Calu3 (cell line): ENCODE results near the gene SIGLEC9. TPM values are rescaled to one million over a fixed set of nuclear protein-coding genes. Genes with fewer than 3 reads are reported as not detected.

Experiments
- BruUV-seq: library from RNA; stranded (reverse); fragments of 400-500 nt; replicated peaks from 2 replicates; lab custom pipeline; 2021; lab: Mats Ljungman, UMichigan
- CTCF ChIA-PET: fragments of 300-600 bp; sonication (Branson Sonifier 250); formaldehyde crosslinking; loops from one replicate; lab custom pipeline; 2022; ENCODE audit warnings: antibody characterized with exemption; lab: Charles Lee
- DNase-seq: peaks from one replicate; pipeline ENCODE4 v3.0.0; 2022
- H3K27ac Mint-ChIP-seq: one replicate; pipeline ENCODE4 v1.8.0; 2022; ENCODE audit warnings: mixed read lengths; ENCODE audit not compliant: unreplicated experiment
- H3K27me3 Mint-ChIP-seq: one replicate; pipeline ENCODE4 v1.8.0; 2022; ENCODE audit warnings: mixed read lengths; ENCODE audit not compliant: unreplicated experiment
- H3K36me3 Mint-ChIP-seq: one replicate; pipeline ENCODE4 v1.8.0; 2022; ENCODE audit warnings: mild to moderate bottlenecking, moderate library complexity, mixed read lengths; ENCODE audit not compliant: insufficient read depth, unreplicated experiment
- H3K4me1 Mint-ChIP-seq: one replicate; pipeline ENCODE4 v1.8.0; 2022; ENCODE audit warnings: mild to moderate bottlenecking, low read depth, mixed read lengths; ENCODE audit not compliant: unreplicated experiment
- H3K4me3 Mint-ChIP-seq: one replicate; pipeline ENCODE4 v1.8.0; 2022; ENCODE audit warnings: mild to moderate bottlenecking, low read depth, moderate library complexity, mixed read lengths; ENCODE audit not compliant: unreplicated experiment
- H3K9me3 Mint-ChIP-seq: one replicate; pipeline ENCODE4 v1.8.0; 2022; ENCODE audit warnings: low read depth, mixed read lengths; ENCODE audit not compliant: unreplicated experiment
- intact Hi-C: fragments of 100-400 bp; cut with micrococcal nuclease; formaldehyde crosslinking; loops from one replicate; pipeline ENCODE4 v1.10.0; 2022; ENCODE audit not compliant: unreplicated experiment
- total RNA-seq: library from RNA; stranded (reverse); gene quantifications from 2 replicates; pipeline ENCODE4 v1.2.3, GENCODE V29; 2022
- TF ChIP-seq, protein P1 (sequence below): fragments of 200-600 bp; IDR thresholded peaks from one replicate; pipeline ENCODE4 v1.8.0; 2022; ENCODE audit warnings: antibody characterized with exemption; ENCODE audit not compliant: unreplicated experiment

SIGLEC9 gene
- total RNA-seq, 1 experiment from 2014 or later = not detected

GRCh38 chr19:51137792-51138425 lies 13.2 kb downstream of the SIGLEC9 start:
- Mint-ChIP-seq H3K4me1 (no peaks in the 10 kb centered on the region), H3K27me3 (peaks cover 92% of the 10 kb centered on the region), H3K27ac (no peak overlapping the region), H3K9me3 (peaks cover 11% of the 10 kb centered on the region), H3K36me3 (no peaks in the 10 kb centered on the region), H3K4me3 (no peak overlapping the region)
- TF ChIP-seq, protein P1, sequence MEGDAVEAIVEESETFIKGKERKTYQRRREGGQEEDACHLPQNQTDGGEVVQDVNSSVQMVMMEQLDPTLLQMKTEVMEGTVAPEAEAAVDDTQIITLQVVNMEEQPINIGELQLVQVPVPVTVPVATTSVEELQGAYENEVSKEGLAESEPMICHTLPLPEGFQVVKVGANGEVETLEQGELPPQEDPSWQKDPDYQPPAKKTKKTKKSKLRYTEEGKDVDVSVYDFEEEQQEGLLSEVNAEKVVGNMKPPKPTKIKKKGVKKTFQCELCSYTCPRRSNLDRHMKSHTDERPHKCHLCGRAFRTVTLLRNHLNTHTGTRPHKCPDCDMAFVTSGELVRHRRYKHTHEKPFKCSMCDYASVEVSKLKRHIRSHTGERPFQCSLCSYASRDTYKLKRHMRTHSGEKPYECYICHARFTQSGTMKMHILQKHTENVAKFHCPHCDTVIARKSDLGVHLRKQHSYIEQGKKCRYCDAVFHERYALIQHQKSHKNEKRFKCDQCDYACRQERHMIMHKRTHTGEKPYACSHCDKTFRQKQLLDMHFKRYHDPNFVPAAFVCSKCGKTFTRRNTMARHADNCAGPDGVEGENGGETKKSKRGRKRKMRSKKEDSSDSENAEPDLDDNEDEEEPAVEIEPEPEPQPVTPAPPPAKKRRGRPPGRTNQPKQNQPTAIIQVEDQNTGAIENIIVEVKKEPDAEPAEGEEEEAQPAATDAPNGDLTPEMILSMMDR = no peak
- intact Hi-C loops = no loop called here
- no TSS peak for BruUV-seq
- DNase-seq = no peak
- CTCF ChIA-PET = interaction anchor here (1.1 kb wide), 1 partner anchor 9 kb away, joined by 4 read pairs; no protein-coding TSS in a partner anchor

DNA sequence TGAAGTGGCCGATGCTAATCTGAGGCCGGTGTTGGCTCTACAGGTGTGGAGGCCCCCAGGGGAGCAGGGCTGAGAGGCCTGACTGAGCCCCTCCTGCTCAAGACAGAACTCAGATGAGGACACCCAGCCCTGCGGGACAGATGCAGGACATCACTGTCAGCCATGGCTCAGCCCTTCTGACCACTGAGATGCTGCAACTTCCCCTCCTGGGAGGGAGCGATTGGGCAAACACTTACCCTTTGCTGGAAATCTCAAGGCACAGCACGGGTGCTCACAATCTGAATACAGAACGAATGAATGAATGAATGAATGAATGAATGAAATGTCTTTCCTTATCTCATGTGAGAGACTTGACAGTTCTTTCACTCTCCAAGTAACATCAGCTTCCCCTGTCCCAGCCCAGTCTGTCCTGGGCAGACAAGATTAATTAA lies 13.9 kb downstream of the SIGLEC9 start:
- TF ChIP-seq, protein P1 = no peak

GRCh38 chr19:51139299-51140014 lies 14.8 kb downstream of the SIGLEC9 start:
- no peak overlapping the region for H3K27ac Mint-ChIP-seq
- no peaks in the 10 kb centered on the region for H3K36me3 Mint-ChIP-seq

More for the DNA sequence above, 13.9 kb downstream of the SIGLEC9 start:
- H3K27ac Mint-ChIP-seq = no peak overlapping the region
- no peaks in the 10 kb centered on the region for H3K36me3 Mint-ChIP-seq
- no peak for DNase-seq
- intact Hi-C loops = no loop called here
- peaks cover 99% of the 10 kb centered on the region for H3K27me3 Mint-ChIP-seq
- no TSS peak for BruUV-seq
- H3K4me3 Mint-ChIP-seq = no peak overlapping the region
- no peaks in the 10 kb centered on the region for H3K4me1 Mint-ChIP-seq
- H3K9me3 Mint-ChIP-seq = peaks cover 11% of the 10 kb centered on the region
- CTCF ChIA-PET = interaction anchor here (1.1 kb wide), 1 partner anchor 8 kb away, joined by 4 read pairs; no protein-coding TSS in a partner anchor

DNA sequence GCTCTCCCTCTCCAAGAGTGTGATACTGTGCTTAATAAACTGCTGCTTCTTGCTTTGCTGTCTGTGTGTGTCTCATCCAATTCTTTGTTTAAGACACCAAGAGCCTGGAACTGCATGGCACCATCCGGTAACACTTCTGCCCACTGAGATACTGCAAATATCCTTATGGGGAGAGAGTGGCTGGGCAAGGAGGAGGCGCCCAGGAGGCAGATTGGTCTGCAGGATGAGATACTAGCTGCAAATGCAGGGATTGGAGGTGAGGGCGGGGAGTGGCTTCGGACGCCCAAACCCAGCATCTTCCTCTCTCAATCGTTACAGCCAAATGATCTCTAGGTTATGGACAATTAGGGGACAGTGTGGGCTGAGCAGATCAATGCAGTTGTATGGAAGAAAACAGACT lies 15.7 kb downstream of the SIGLEC9 start:
- Mint-ChIP-seq H3K36me3 (no peaks in the 10 kb centered on the region), H3K4me3 (no peak overlapping the region), H3K9me3 (peaks cover 5% of the 10 kb centered on the region), H3K27ac (no peak overlapping the region), H3K4me1 (no peaks in the 10 kb centered on the region), H3K27me3 (peaks cover 100% of the 10 kb centered on the region)
- TF ChIP-seq, protein P1 = no peak
- CTCF ChIA-PET = no interaction called here
- no peak for DNase-seq
- no TSS peak for BruUV-seq
- intact Hi-C loops = no loop called here

More at GRCh38 chr19:51139299-51140014, 14.8 kb downstream of the SIGLEC9 start:
- TF ChIP-seq, protein P1 = no peak
- DNase-seq = no peak
- BruUV-seq = no TSS peak
- Mint-ChIP-seq H3K4me1 (no peaks in the 10 kb centered on the region), H3K9me3 (peaks cover 11% of the 10 kb centered on the region), H3K27me3 (peaks cover 100% of the 10 kb centered on the region), H3K4me3 (no peak overlapping the region)
- intact Hi-C loops = no loop called here
- CTCF ChIA-PET = no interaction called here
